HG03457 (cell line): ENCODE measurements around the gene RPAP3.

Experiments
- ATAC-seq: cut with Tn5 transposase; IDR thresholded peaks from one replicate; pipeline ENCODE4 v1.9.1; 2021; ENCODE audit warnings: moderate number of reproducible peaks; ENCODE audit not compliant: unreplicated experiment

The RPAP3 gene

DNA sequence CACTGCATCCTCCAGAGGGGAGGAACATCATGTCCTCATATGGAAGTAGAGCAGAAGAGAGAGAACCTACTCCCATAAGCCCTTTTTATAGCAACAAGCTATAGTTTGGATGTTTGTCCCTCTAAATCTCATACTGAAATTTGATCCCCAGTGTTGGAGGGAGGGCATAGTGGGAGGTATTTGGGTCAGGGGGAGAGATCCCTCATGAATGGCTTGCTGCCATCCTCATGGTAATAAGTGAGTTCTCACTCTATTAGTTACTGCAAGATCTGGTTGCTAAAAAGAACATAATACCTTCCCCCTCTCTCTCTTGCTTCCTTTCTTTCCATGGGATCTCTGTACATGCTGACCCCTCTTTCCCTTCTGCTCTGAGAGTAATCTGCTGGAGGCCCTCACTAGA is 93.9 kb downstream of the RPAP3 start:
- no peak for ATAC-seq
